Fibroblast of the aortic adventitia (primary cell): Measurements from ENCODE around the gene TUFM. TPM values are rescaled to one million over a fixed set of nuclear protein-coding genes. Genes with fewer than 3 reads are reported as not detected.
"Not testable (repeated sequence)": the region's sequence is repeated elsewhere in the genome, so short reads cannot be mapped to it uniquely, and the experiment has no call there.

Source experiments
- DNase-seq: peaks from one replicate; pipeline ENCODE4 v3.0.0-alpha.2; 2010; ENCODE audit warnings: low read depth
- H3K4me3 ChIP-seq: 2 replicates; pipeline ENCODE4 v1.5.1; 2011; ENCODE audit warnings: low read depth, mild to moderate bottlenecking, control low read depth, low read length, moderate library complexity
- CTCF ChIP-seq: IDR thresholded peaks from 2 replicates; pipeline ENCODE4 v1.5.1; 2011; ENCODE audit warnings: mild to moderate bottlenecking, low read length, control low read depth, inconsistent platforms; ENCODE audit not compliant: insufficient read depth
- total RNA-seq: library from RNA; depleted of rRNA; stranded (reverse); fragments of >200 nt; gene quantifications from 2 replicates; pipeline ENCODE4 v1.2.3, GENCODE V29; 2012; ENCODE audit warnings: low replicate concordance

Gene TUFM
- total RNA-seq, 1 donor: 74.6 TPM

GRCh38 chr16:28883221-28883996, 37.3 kb upstream of the TUFM start:
- H3K4me3 ChIP-seq: no peak overlapping the region
- TF ChIP-seq CTCF: no peak
- DNase-seq: no peak

- no peak overlapping the region for H3K4me3 ChIP-seq
- TF ChIP-seq CTCF: no peak
- no peak for DNase-seq
Measured at GRCh38 chr16:28882551-28883160, 36.5 kb upstream of the TUFM start.

- not testable (repeated sequence) for DNase-seq, H3K4me3 ChIP-seq
Measured at GRCh38 chr16:28881565-28881964, 35.4 kb upstream of the TUFM start.

- H3K4me3 ChIP-seq: no peak overlapping the region
- DNase-seq: no peak
- TF ChIP-seq CTCF: no peak
Measured at GRCh38 chr16:28880955-28881354, 34.8 kb upstream of the TUFM start.

GRCh38 chr16:28880589-28880915, 34.4 kb upstream of the TUFM start:
- H3K4me3 ChIP-seq: no peak overlapping the region
- TF ChIP-seq CTCF: no peak
- no peak for DNase-seq

GRCh38 chr16:28879841-28880588, 33.9 kb upstream of the TUFM start:
- H3K4me3 ChIP-seq: peak overlapping the region; percentile 75
- DNase-seq: peak; percentile 72
- TF ChIP-seq CTCF: no peak

GRCh38 chr16:28879261-28879840, 33.2 kb upstream of the TUFM start:
- no peak for DNase-seq
- H3K4me3 ChIP-seq: peak overlapping the region; percentile 75
- no peak for TF ChIP-seq CTCF
